HL-60 (cell line): ENCODE data around the gene RCL1.

ENCODE experiments used
- DNase-seq, 2 experiments: peaks; one replicate each; pipeline ENCODE4 v3.0.0-alpha.2; 2010 to 2020; ENCODE audit warnings: low read depth in 1 of 2, low spot score in 1 of 2
- H3K27ac ChIP-seq: fragments of 250-450 bp; sonication (Bioruptor Pico); replicated peaks from 2 replicates; pipeline ENCODE4 v1.5.1; 2020; ENCODE audit warnings: mild to moderate bottlenecking, moderate library complexity
- H3K27me3 ChIP-seq: fragments of 250-450 bp; sonication (Bioruptor Pico); 2 replicates; pipeline ENCODE4 v1.5.1; 2021; ENCODE audit warnings: mild to moderate bottlenecking, moderate library complexity; ENCODE audit not compliant: insufficient read depth, poor library complexity, severe bottlenecking
- H3K4me3 ChIP-seq: replicated peaks from 2 replicates; pipeline ENCODE4 v1.5.1; 2011; ENCODE audit warnings: mild to moderate bottlenecking, control low read depth, low read length; ENCODE audit not compliant: insufficient read depth
- CTCF ChIP-seq: IDR thresholded peaks from one replicate; pipeline ENCODE4 v1.5.1; 2011; ENCODE audit warnings: low read length, control low read depth, inconsistent platforms; ENCODE audit not compliant: insufficient read depth
- GABPA ChIP-seq: IDR thresholded peaks from 2 replicates; pipeline ENCODE4 v1.6.1; 2012; ENCODE audit warnings: low read depth
- POLR2AphosphoS5 ChIP-seq: IDR thresholded peaks from 2 replicates; pipeline ENCODE4 v1.6.1; 2012; ENCODE audit warnings: low read depth
- REST ChIP-seq: IDR thresholded peaks from 2 replicates; pipeline ENCODE4 v1.6.1; 2012; ENCODE audit warnings: low read depth; ENCODE audit not compliant: insufficient replicate concordance
- SPI1 ChIP-seq: IDR thresholded peaks from 2 replicates; pipeline ENCODE4 v1.6.1; 2012; ENCODE audit warnings: low read depth, mild to moderate bottlenecking, borderline replicate concordance

Gene RCL1

GRCh38 chr9:4827224-4827623, 34.5 kb downstream of the RCL1 start:
- no peak for TF ChIP-seq POLR2AphosphoS5
- no peak for TF ChIP-seq REST
- no peak for TF ChIP-seq SPI1
- no peak for TF ChIP-seq GABPA
- TF ChIP-seq CTCF = no peak
- H3K4me3 ChIP-seq = no peak overlapping the region
- H3K27me3 ChIP-seq = no peaks in the 10 kb centered on the region
- DNase-seq = no peak
- no peak overlapping the region for H3K27ac ChIP-seq

DNA sequence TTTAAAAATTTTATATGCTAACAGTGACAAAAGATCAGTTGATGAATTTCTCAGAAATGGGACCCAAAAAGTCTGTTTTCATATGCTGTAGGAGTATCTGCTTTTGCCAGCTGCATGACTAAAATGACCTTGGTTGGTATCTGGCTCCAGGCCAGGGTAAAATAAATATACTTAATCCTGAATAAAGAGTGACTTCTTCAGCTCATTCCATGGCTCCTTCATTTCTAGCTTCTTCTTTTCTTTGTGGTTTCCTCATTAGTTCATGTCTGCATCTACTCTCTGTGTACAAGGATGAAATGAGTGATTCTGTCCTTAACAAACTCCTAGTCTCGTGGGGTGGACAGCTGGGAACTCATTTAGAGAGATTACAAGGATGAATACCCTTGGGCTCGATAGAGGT, 36.0 kb downstream of the RCL1 start:
- no peaks in the 10 kb centered on the region for H3K27me3 ChIP-seq
- DNase-seq = no peak
- H3K4me3 ChIP-seq = no peak overlapping the region
- no peak overlapping the region for H3K27ac ChIP-seq
- no peak for TF ChIP-seq POLR2AphosphoS5
- no peak for TF ChIP-seq REST

- H3K4me3 ChIP-seq = no peak overlapping the region
- TF ChIP-seq REST (no peak), POLR2AphosphoS5 (no peak), GABPA (no peak), SPI1 (no peak), CTCF (no peak)
- no peak overlapping the region for H3K27ac ChIP-seq
- no peaks in the 10 kb centered on the region for H3K27me3 ChIP-seq
- no peak for DNase-seq
Observed at GRCh38 chr9:4829969-4830368, 37.2 kb downstream of the RCL1 start.

GRCh38 chr9:4830699-4831098, 38.0 kb downstream of the RCL1 start:
- Histone ChIP-seq H3K27me3 (no peaks in the 10 kb centered on the region), H3K27ac (no peak overlapping the region), H3K4me3 (no peak overlapping the region)
- TF ChIP-seq SPI1 (no peak), GABPA (no peak), POLR2AphosphoS5 (no peak), CTCF (no peak), REST (no peak)
- no peak for DNase-seq
